Psoas muscle (tissue), 8 donors: ENCODE results near the gene AOPEP. TPM values are rescaled to one million over a fixed set of nuclear protein-coding genes. Genes with fewer than 3 reads are reported as not detected.

Source experiments
- ATAC-seq, 4 donors: fragments of 200-7000 bp; cut with Tn5 transposase; one replicate each; pipeline ENCODE4 v1.9.1; 2020; ENCODE audit warnings: moderate library complexity in 3 of 4, mild to moderate bottlenecking in 2 of 4
- DNase-seq, 2 donors: peaks; one replicate each; pipeline ENCODE4 v3.0.0-alpha.2; 2020
- H3K27ac ChIP-seq: fragments of 200-600 bp; one replicate; pipeline ENCODE4 v1.8.0; 2022
- H3K27me3 ChIP-seq, 3 donors: fragments of 200-600 bp in 1 of 3; one replicate each; pipeline versions ENCODE4 v1.6.1 to v1.8.0; 2013 to 2022; ENCODE audit warnings: low read length in 2 of 3, mild to moderate bottlenecking in 2 of 3, moderate library complexity in 1 of 3; ENCODE audit not compliant: insufficient read depth in 3 of 3
- H3K36me3 ChIP-seq, 2 donors: fragments of 200-600 bp in 1 of 2; one replicate each; pipeline versions ENCODE4 v1.6.1 to v1.8.0; 2013 to 2022; ENCODE audit warnings: low read depth in 1 of 2, mild to moderate bottlenecking in 1 of 2, moderate library complexity in 1 of 2; ENCODE audit not compliant: insufficient read depth in 1 of 2
- H3K4me1 ChIP-seq: fragments of 200-600 bp; one replicate; pipeline ENCODE4 v1.8.0; 2022
- H3K4me3 ChIP-seq: fragments of 200-600 bp; one replicate; pipeline ENCODE4 v1.8.0; 2022; ENCODE audit warnings: mild to moderate bottlenecking
- H3K9me3 ChIP-seq: fragments of 200-600 bp; one replicate; pipeline ENCODE4 v1.8.0; 2022
- WGBS, 3 donors: extraction: QIAGEN DNeasy Blood & Tissue Kit; methylation state at CpG; one replicate each; pipeline versions ENCODE4 v1.1.6 to v1.1.7; 2013; 5-methylcytosine and 5-hydroxymethylcytosine counted together
- intact Hi-C, 2 donors: fragments of 100-400 bp; cut with DNase I; formaldehyde crosslinking; loops; one replicate each; pipeline versions ENCODE4 v1.11.0 to v1.14.2; 2022
- polyA plus RNA-seq, 3 donors: library from polyadenylated mRNA; stranded (reverse); fragments of 200-250 nt; gene quantifications; one replicate each; pipeline ENCODE4 v1.2.3, GENCODE V29; 2013
- total RNA-seq, 4 donors: library from RNA; stranded (reverse); fragmentation: NEBNext Ultra II Directional in 2 of 4; extraction: Animal tissue kit (Norgen Biotek cat#: 25700) in 2 of 4; gene quantifications; one replicate each; pipeline versions ENCODE4 v1.2.1 to v1.2.4, GENCODE V29; 2021 to 2023
- TF ChIP-seq, protein P1 (sequence below): fragments of 200-600 bp; IDR thresholded peaks from one replicate; pipeline ENCODE4 v1.8.0; 2022; ENCODE audit warnings: antibody characterized with exemption
- donor health status: healthy with polysubstance abuse.
- donor health status: DM: no; HTN: no; CAD: no; lungs with moderate emphysema.
- donor health status: Bipolar disorder and iron deficiency.
- donor health status: healthy.
- donor health status: DM: yes; HTN: yes; CAD: no.
- donor health status: DM: no; HTN: no; CAD: no.
- donor health status: DM: no; HTN: no; CAD: no.
- donor health status: DM: yes; HTN: yes; CAD: no.

Gene AOPEP
- total and polyA plus RNA-seq, 7 donors = 46.4 to 96.9 (median 78.6) TPM

DNA sequence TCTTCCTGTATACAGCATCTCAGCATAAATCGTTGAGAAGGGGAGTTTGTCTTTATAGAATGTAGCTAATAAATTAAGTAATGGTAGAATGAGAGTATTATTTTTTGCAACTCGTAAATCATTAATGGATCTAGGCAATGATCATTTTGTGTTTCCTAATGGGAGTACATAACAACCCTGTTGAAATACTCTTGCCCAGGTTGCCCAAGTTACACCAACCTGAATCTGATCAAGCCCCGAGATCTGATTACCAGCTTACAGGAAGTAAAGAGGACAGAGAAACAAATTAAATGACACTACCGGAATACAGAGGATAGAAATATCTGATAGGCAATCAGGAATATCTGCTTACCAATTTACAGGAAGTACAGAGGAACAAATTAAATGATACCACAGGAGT, 107.3 kb downstream of the AOPEP start:
- intact Hi-C loops = no loop called here
- no peak overlapping the region for H3K27ac ChIP-seq
- TF ChIP-seq, protein P1, sequence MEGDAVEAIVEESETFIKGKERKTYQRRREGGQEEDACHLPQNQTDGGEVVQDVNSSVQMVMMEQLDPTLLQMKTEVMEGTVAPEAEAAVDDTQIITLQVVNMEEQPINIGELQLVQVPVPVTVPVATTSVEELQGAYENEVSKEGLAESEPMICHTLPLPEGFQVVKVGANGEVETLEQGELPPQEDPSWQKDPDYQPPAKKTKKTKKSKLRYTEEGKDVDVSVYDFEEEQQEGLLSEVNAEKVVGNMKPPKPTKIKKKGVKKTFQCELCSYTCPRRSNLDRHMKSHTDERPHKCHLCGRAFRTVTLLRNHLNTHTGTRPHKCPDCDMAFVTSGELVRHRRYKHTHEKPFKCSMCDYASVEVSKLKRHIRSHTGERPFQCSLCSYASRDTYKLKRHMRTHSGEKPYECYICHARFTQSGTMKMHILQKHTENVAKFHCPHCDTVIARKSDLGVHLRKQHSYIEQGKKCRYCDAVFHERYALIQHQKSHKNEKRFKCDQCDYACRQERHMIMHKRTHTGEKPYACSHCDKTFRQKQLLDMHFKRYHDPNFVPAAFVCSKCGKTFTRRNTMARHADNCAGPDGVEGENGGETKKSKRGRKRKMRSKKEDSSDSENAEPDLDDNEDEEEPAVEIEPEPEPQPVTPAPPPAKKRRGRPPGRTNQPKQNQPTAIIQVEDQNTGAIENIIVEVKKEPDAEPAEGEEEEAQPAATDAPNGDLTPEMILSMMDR = no peak
- H3K36me3 ChIP-seq = no peaks in the 10 kb centered on the region
- no peaks in the 10 kb centered on the region for H3K9me3 ChIP-seq
- ATAC-seq (no peak), DNase-seq (no peak)
- H3K4me1 ChIP-seq = no peaks in the 10 kb centered on the region
- no peak overlapping the region for H3K4me3 ChIP-seq
- 77 to 92% (median 87%) methylated on average over 4 of the region's 4 CpGs for WGBS, 3 donors
- H3K27me3 ChIP-seq = no peaks in the 10 kb centered on the region

DNA sequence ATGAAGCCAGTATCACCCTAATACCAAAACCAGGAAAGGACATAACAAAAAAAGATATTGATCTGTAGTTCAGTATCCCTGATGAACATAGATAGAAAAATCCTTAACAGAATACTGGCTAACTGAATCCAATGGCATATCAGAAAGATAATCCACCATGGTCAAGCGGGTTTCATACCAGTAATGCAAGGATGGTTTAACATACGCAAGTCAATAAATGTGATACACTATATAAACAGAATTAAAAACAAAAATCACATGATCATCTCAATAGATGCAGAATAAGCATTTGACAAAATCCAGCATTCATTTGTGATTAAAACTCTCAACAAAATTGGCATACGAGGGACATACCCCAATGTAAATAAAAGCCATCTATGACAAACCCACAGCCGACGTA, 110.9 kb downstream of the AOPEP start:
- Histone ChIP-seq H3K27me3 (no peaks in the 10 kb centered on the region), H3K4me1 (no peaks in the 10 kb centered on the region), H3K27ac (no peak overlapping the region), H3K9me3 (no peaks in the 10 kb centered on the region), H3K4me3 (no peak overlapping the region), H3K36me3 (no peaks in the 10 kb centered on the region)
- ATAC-seq (no peak), DNase-seq (no peak)
- intact Hi-C loops = no loop called here
- 78 to 99% (median 86%) methylated on average over 5 of the region's 5 CpGs for WGBS, 3 donors
- TF ChIP-seq, protein P1 = no peak

DNA sequence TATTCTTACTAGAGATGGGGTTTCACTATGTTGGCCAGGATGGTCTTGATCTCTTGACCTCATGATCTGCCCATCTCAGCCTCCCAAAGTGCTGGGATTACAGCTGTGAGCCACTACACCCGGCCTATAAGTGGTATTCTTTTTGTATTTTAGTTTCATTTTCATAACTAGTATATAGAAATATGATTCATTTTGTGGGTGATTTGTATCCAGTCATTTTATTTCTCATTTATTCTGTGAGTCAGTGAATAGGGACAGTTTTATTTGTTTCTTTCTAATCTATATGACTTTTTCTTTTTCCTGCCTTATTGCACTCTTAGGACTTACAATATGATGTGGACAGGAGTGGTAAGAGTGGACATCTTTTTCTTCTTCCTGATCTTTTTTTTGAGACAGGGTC, 112.9 kb downstream of the AOPEP start:
- DNase-seq (no peak), ATAC-seq (no peak)
- intact Hi-C loops = no loop called here
- H3K27me3 ChIP-seq = no peaks in the 10 kb centered on the region
- TF ChIP-seq, protein P1 = no peak
- no peak overlapping the region for H3K27ac ChIP-seq
- no peaks in the 10 kb centered on the region for H3K9me3 ChIP-seq
- WGBS, 3 donors = 93 to 97% (median 93%) methylated on average over 1 of the region's 1 CpG
- H3K4me1 ChIP-seq = no peaks in the 10 kb centered on the region
- H3K36me3 ChIP-seq = no peaks in the 10 kb centered on the region
- H3K4me3 ChIP-seq = no peak overlapping the region

- intact Hi-C loops = no loop called here
- Histone ChIP-seq H3K27ac (no peak overlapping the region), H3K4me3 (no peak overlapping the region), H3K27me3 (no peaks in the 10 kb centered on the region), H3K36me3 (no peaks in the 10 kb centered on the region), H3K4me1 (no peaks in the 10 kb centered on the region), H3K9me3 (no peaks in the 10 kb centered on the region)
- TF ChIP-seq, protein P1 = no peak
- ATAC-seq = no peak
- DNase-seq = no peak
Observed at GRCh38 chr9:94840738-94841137, 114.2 kb downstream of the AOPEP start.

- ATAC-seq = no peak
- no peak overlapping the region for H3K4me3 ChIP-seq
- H3K36me3 ChIP-seq = no peaks in the 10 kb centered on the region
- WGBS, 3 donors = 83 to 85% (median 84%) methylated on average over 4 of the region's 4 CpGs
- TF ChIP-seq, protein P1 = no peak
- peaks cover 8% of the 10 kb centered on the region for H3K4me1 ChIP-seq
- DNase-seq = no peak
- no peaks in the 10 kb centered on the region for H3K27me3 ChIP-seq
- intact Hi-C loops = no loop called here
- no peak overlapping the region for H3K27ac ChIP-seq
- H3K9me3 ChIP-seq = no peaks in the 10 kb centered on the region
Observed at GRCh38 chr9:94843134-94843533, 116.6 kb downstream of the AOPEP start.
